GM21381 (cell line): ENCODE data around the gene GPR156.
"Not testable (repeated sequence)": the region's sequence is repeated elsewhere in the genome, so short reads cannot be mapped to it uniquely, and the experiment has no call there.

Source experiments
- ATAC-seq: cut with Tn5 transposase; IDR thresholded peaks from one replicate; pipeline ENCODE4 v1.9.1; 2021; ENCODE audit warnings: mild to moderate bottlenecking, moderate library complexity; ENCODE audit not compliant: unreplicated experiment

GPR156 gene

GRCh38 chr3:120284747-120285507 lies at the start of gene GPR156:
Gene GPR156, minus strand, starts transcription at chr3:120285222. Its CDS starts 41,124 bp downstream, at chr3:120244098.
- ATAC-seq, result no peak

- ATAC-seq, result no peak
Measured at GRCh38 chr3:120332646-120333045, 47.6 kb upstream of the GPR156 start.

GRCh38 chr3:120331076-120331475 lies 46.1 kb upstream of the GPR156 start:
- ATAC-seq, result no peak

GRCh38 chr3:120326784-120327183 lies 41.8 kb upstream of the GPR156 start:
- no peak for ATAC-seq

- ATAC-seq, result no peak
Measured at GRCh38 chr3:120324190-120324589, 39.2 kb upstream of the GPR156 start.

- ATAC-seq, result not testable (repeated sequence)
Measured at GRCh38 chr3:120323761-120324160, 38.7 kb upstream of the GPR156 start.

- no peak for ATAC-seq
Measured at GRCh38 chr3:120311863-120312794, 27.1 kb upstream of the GPR156 start.

- ATAC-seq, result no peak
Measured at GRCh38 chr3:120306519-120307455, 21.8 kb upstream of the GPR156 start.

- ATAC-seq, result no peak
Measured at GRCh38 chr3:120304616-120305015, 19.6 kb upstream of the GPR156 start.

- ATAC-seq, result no peak
Measured at GRCh38 chr3:120302361-120302760, 17.3 kb upstream of the GPR156 start.

GRCh38 chr3:120300971-120301370 lies 15.9 kb upstream of the GPR156 start:
- no peak for ATAC-seq

GRCh38 chr3:120299403-120299802 lies 14.4 kb upstream of the GPR156 start:
- ATAC-seq, result no peak

GRCh38 chr3:120298996-120299395 lies 14.0 kb upstream of the GPR156 start:
- no peak for ATAC-seq

GRCh38 chr3:120291552-120291951 lies 6.5 kb upstream of the GPR156 start:
- not testable (repeated sequence) for ATAC-seq

- ATAC-seq, result no peak
Measured at GRCh38 chr3:120289636-120290035, 4.6 kb upstream of the GPR156 start.

GRCh38 chr3:120286465-120286864 lies 1.4 kb upstream of the GPR156 start:
- no peak for ATAC-seq

GRCh38 chr3:120285508-120285841 lies 453 bp upstream of the GPR156 start:
- no peak for ATAC-seq

GRCh38 chr3:120281261-120281660 lies 3.8 kb downstream of the GPR156 start:
- ATAC-seq, result no peak

GRCh38 chr3:120280566-120280965 lies 4.5 kb downstream of the GPR156 start:
- no peak for ATAC-seq

GRCh38 chr3:120280026-120280425 lies 5.0 kb downstream of the GPR156 start:
- ATAC-seq, result no peak

GRCh38 chr3:120276767-120277166 lies 8.3 kb downstream of the GPR156 start:
- no peak for ATAC-seq
